HepG2 (cell line): ENCODE results near the gene RBM19. TPM values are rescaled to one million over a fixed set of nuclear protein-coding genes. Genes with fewer than 3 reads are reported as not detected.

ENCODE experiments used
- FOSL2 ChIP-seq: sonication (generic); formaldehyde crosslinking; IDR thresholded peaks from 2 replicates; pipeline ENCODE4 v1.4.0; 2020; ENCODE audit warnings: missing genetic modification reagents
- JUN ChIP-seq: sonication (generic); formaldehyde crosslinking; IDR thresholded peaks from 2 replicates; pipeline ENCODE4 v1.4.0; 2020; ENCODE audit warnings: mild to moderate bottlenecking, missing genetic modification reagents
- KLF6 ChIP-seq: IDR thresholded peaks from 2 replicates; pipeline ENCODE4 v1.8.0; 2016; ENCODE audit warnings: missing biosample characterization, missing genetic modification reagents
- MAF1 ChIP-seq: sonication (generic); formaldehyde crosslinking; IDR thresholded peaks from 2 replicates; pipeline ENCODE4 v1.5.0; 2020; ENCODE audit warnings: missing genetic modification reagents, borderline replicate concordance
- PRPF4 ChIP-seq: fragments of 200-400 bp; formaldehyde crosslinking; IDR thresholded peaks from 2 replicates; pipeline ENCODE4 v1.6.1; 2016; ENCODE audit warnings: low read length, low read depth; ENCODE audit not compliant: poor library complexity, severe bottlenecking
- RNF2 ChIP-seq: fragments of 450-650 bp; conservative IDR thresholded peaks from 2 replicates; pipeline ENCODE4 v1.6.1; 2016; ENCODE audit warnings: low read depth
- SRSF9 ChIP-seq: fragments of 200-400 bp; formaldehyde crosslinking; IDR thresholded peaks from 2 replicates; pipeline ENCODE4 v1.6.1; 2018; ENCODE audit warnings: borderline replicate concordance, mild to moderate bottlenecking, low read depth, low read length; ENCODE audit not compliant: insufficient read depth, poor library complexity, severe bottlenecking
- ZNF34 ChIP-seq: sonication (generic); formaldehyde crosslinking; IDR thresholded peaks from 2 replicates; pipeline ENCODE4 v1.4.0; 2020; ENCODE audit warnings: mild to moderate bottlenecking, missing genetic modification reagents, borderline replicate concordance
- ZNF572 ChIP-seq: sonication (generic); formaldehyde crosslinking; IDR thresholded peaks from 2 replicates; pipeline ENCODE4 v1.5.1; 2020; ENCODE audit warnings: mild to moderate bottlenecking, missing genetic modification reagents
- polyA plus RNA-seq, 8 experiments: library from polyadenylated mRNA; depleted of rRNA in 3 of 8; stranded (reverse) in 7 of 8; unstranded in 1 of 8; fragments of >200 nt; fragmentation: Illumina TruSeq in 4 of 8; extraction: Trizol in 4 of 8; gene quantifications; 2 replicates each; pipeline versions ENCODE4 v1.2.1 to v1.2.3, GENCODE V29; 2011 to 2016; ENCODE audit warnings: low read depth in 4 of 8, missing spikeins in 1 of 8, mixed read lengths in 1 of 8; ENCODE audit not compliant: insufficient read depth in 1 of 8
- total RNA-seq, 5 experiments: library from RNA; depleted of rRNA; stranded (reverse); fragments of >200 nt; fragmentation: Illumina TruSeq; extraction: Trizol; gene quantifications; 2 replicates each; pipeline ENCODE4 v1.2.3, GENCODE V29; 2016; ENCODE audit warnings: low read depth in 1 of 5
- TF ChIP-seq, protein P1 (sequence below): sonication (generic); formaldehyde crosslinking; IDR thresholded peaks from 2 replicates; pipeline ENCODE4 v1.4.0; 2020; ENCODE audit warnings: missing genetic modification reagents, borderline replicate concordance
- TF ChIP-seq, protein P2 (sequence below): sonication (generic); formaldehyde crosslinking; IDR thresholded peaks from 2 replicates; pipeline ENCODE4 v1.8.0; 2022; ENCODE audit warnings: mild to moderate bottlenecking, missing genetic modification reagents, moderate library complexity
- TF ChIP-seq, protein P3 (sequence below): sonication (generic); formaldehyde crosslinking; IDR thresholded peaks from 2 replicates; pipeline ENCODE4 v1.5.1; 2020; ENCODE audit warnings: missing genetic modification reagents, mild to moderate bottlenecking, borderline replicate concordance
- TF ChIP-seq, protein P4 (sequence below): sonication (generic); formaldehyde crosslinking; IDR thresholded peaks from 2 replicates; pipeline ENCODE4 v1.9.0; 2021; ENCODE audit warnings: missing genetic modification reagents, borderline replicate concordance
- TF ChIP-seq, protein P5 (sequence below): sonication (generic); formaldehyde crosslinking; IDR thresholded peaks from 2 replicates; pipeline ENCODE4 v1.8.0; 2022; ENCODE audit warnings: low read depth, missing genetic modification reagents
- TF ChIP-seq, protein P6 (sequence below): sonication (generic); formaldehyde crosslinking; IDR thresholded peaks from 2 replicates; pipeline ENCODE4 v1.8.0; 2022; ENCODE audit warnings: missing genetic modification reagents, mild to moderate bottlenecking, borderline replicate concordance

The RBM19 gene
- total and polyA plus RNA-seq, 2 of the 13 experiments (the other 11 are each of a cell fraction or from before 2014, with no cell fraction given): 19.3 to 32.2 TPM

DNA sequence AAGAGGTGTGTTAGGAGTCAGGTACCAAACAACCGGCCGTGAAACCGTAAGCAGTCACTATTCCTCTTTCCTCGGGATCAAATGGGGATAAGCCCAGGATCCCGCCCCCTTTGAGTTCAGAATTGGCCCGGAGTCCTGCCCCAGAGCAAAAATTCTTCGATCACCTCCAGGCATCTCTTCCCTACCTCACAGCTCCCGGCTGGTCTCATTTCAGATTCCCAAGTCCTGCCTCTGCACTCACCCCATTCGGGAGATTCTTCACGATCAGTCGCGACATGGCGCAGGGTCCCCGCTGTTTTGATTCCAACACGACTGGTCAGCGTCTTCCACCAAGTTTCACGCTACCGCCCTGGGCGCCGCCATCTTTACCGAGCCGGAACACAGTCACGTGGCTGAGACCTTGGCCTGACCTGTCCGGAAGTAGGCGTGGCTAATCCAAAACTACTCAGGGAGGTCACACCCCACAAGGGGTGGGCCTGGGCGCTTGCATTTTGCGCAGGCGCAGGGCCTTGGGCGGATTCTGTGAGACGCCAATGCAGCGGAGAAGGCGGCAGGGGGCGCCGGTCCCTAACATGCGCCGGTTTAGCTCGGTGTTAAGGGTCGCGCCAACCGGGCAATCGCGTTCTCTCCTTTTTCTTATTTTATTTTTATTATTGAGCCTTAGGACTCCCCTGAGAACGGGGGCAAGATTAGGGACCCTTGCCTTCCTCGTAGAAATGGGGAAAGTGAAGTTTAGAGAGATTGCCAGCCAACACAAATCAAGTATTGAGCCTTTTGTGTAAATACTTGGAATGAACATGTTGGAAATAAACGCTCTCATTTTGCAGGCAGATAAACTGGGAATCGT lies at the start of gene RBM19 (continued):
- TF ChIP-seq, protein P1, sequence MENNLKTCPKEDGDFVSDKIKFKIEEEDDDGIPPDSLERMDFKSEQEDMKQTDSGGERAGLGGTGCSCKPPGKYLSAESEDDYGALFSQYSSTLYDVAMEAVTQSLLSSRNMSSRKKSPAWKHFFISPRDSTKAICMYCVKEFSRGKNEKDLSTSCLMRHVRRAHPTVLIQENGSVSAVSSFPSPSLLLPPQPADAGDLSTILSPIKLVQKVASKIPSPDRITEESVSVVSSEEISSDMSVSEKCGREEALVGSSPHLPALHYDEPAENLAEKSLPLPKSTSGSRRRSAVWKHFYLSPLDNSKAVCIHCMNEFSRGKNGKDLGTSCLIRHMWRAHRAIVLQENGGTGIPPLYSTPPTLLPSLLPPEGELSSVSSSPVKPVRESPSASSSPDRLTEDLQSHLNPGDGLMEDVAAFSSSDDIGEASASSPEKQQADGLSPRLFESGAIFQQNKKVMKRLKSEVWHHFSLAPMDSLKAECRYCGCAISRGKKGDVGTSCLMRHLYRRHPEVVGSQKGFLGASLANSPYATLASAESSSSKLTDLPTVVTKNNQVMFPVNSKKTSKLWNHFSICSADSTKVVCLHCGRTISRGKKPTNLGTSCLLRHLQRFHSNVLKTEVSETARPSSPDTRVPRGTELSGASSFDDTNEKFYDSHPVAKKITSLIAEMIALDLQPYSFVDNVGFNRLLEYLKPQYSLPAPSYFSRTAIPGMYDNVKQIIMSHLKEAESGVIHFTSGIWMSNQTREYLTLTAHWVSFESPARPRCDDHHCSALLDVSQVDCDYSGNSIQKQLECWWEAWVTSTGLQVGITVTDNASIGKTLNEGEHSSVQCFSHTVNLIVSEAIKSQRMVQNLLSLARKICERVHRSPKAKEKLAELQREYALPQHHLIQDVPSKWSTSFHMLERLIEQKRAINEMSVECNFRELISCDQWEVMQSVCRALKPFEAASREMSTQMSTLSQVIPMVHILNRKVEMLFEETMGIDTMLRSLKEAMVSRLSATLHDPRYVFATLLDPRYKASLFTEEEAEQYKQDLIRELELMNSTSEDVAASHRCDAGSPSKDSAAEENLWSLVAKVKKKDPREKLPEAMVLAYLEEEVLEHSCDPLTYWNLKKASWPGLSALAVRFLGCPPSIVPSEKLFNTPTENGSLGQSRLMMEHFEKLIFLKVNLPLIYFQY: no peak
- no peak for TF ChIP-seq ZNF34 (CRISPR knock-in tag)
- no peak for TF ChIP-seq PRPF4
- TF ChIP-seq, protein P2, sequence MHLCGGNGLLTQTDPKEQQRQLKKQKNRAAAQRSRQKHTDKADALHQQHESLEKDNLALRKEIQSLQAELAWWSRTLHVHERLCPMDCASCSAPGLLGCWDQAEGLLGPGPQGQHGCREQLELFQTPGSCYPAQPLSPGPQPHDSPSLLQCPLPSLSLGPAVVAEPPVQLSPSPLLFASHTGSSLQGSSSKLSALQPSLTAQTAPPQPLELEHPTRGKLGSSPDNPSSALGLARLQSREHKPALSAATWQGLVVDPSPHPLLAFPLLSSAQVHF (CRISPR knock-in tag): no peak
- TF ChIP-seq ZNF572 (CRISPR knock-in tag): 0 out of 2 replicates have a peak, but pooled peaks have one; percentile 47
- no peak for TF ChIP-seq MAF1 (CRISPR knock-in tag)
- TF ChIP-seq, protein P3, sequence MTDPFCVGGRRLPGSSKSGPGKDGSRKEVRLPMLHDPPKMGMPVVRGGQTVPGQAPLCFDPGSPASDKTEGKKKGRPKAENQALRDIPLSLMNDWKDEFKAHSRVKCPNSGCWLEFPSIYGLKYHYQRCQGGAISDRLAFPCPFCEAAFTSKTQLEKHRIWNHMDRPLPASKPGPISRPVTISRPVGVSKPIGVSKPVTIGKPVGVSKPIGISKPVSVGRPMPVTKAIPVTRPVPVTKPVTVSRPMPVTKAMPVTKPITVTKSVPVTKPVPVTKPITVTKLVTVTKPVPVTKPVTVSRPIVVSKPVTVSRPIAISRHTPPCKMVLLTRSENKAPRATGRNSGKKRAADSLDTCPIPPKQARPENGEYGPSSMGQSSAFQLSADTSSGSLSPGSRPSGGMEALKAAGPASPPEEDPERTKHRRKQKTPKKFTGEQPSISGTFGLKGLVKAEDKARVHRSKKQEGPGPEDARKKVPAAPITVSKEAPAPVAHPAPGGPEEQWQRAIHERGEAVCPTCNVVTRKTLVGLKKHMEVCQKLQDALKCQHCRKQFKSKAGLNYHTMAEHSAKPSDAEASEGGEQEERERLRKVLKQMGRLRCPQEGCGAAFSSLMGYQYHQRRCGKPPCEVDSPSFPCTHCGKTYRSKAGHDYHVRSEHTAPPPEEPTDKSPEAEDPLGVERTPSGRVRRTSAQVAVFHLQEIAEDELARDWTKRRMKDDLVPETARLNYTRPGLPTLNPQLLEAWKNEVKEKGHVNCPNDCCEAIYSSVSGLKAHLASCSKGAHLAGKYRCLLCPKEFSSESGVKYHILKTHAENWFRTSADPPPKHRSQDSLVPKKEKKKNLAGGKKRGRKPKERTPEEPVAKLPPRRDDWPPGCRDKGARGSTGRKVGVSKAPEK (CRISPR knock-in tag): no peak
- TF ChIP-seq, protein P4, sequence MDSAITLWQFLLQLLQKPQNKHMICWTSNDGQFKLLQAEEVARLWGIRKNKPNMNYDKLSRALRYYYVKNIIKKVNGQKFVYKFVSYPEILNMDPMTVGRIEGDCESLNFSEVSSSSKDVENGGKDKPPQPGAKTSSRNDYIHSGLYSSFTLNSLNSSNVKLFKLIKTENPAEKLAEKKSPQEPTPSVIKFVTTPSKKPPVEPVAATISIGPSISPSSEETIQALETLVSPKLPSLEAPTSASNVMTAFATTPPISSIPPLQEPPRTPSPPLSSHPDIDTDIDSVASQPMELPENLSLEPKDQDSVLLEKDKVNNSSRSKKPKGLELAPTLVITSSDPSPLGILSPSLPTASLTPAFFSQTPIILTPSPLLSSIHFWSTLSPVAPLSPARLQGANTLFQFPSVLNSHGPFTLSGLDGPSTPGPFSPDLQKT (CRISPR knock-in tag): peak; percentile 92; the same call in 1 of the 2 replicates
- 0 out of 2 replicates have a peak, but pooled peaks have one; percentile 31 for TF ChIP-seq KLF6 (CRISPR knock-in tag)
- no peak for TF ChIP-seq SRSF9
- no peak; the same call in 1 of the 2 replicates for TF ChIP-seq FOSL2 (CRISPR knock-in tag)
- TF ChIP-seq, protein P5, sequence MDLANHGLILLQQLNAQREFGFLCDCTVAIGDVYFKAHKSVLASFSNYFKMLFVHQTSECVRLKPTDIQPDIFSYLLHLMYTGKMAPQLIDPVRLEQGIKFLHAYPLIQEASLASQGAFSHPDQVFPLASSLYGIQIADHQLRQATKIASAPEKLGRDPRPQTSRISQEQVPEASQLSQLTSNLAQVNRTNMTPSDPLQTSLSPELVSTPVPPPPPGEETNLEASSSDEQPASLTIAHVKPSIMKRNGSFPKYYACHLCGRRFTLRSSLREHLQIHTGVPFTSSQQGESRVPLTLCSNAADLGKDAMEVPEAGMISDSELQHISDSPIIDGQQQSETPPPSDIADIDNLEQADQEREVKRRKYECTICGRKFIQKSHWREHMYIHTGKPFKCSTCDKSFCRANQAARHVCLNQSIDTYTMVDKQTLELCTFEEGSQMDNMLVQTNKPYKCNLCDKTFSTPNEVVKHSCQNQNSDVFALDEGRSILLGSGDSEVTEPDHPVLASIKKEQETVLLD (CRISPR knock-in tag): no peak
- TF ChIP-seq JUN: no peak
- TF ChIP-seq, protein P6, sequence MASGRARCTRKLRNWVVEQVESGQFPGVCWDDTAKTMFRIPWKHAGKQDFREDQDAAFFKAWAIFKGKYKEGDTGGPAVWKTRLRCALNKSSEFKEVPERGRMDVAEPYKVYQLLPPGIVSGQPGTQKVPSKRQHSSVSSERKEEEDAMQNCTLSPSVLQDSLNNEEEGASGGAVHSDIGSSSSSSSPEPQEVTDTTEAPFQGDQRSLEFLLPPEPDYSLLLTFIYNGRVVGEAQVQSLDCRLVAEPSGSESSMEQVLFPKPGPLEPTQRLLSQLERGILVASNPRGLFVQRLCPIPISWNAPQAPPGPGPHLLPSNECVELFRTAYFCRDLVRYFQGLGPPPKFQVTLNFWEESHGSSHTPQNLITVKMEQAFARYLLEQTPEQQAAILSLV: peak; percentile 32; the same call in 1 of the 2 replicates
- TF ChIP-seq RNF2: no peak
